IPS DF 19.7 (cell line): ENCODE measurements around the gene P3H3.
"Not testable (repeated sequence)": the region's sequence is repeated elsewhere in the genome, so short reads cannot be mapped to it uniquely, and the experiment has no call there.

Experiments
- DNase-seq: peaks from one replicate; pipeline ENCODE4 v3.0.0-alpha.2; 2013; ENCODE audit warnings: low read depth, low spot score

P3H3 gene

DNA sequence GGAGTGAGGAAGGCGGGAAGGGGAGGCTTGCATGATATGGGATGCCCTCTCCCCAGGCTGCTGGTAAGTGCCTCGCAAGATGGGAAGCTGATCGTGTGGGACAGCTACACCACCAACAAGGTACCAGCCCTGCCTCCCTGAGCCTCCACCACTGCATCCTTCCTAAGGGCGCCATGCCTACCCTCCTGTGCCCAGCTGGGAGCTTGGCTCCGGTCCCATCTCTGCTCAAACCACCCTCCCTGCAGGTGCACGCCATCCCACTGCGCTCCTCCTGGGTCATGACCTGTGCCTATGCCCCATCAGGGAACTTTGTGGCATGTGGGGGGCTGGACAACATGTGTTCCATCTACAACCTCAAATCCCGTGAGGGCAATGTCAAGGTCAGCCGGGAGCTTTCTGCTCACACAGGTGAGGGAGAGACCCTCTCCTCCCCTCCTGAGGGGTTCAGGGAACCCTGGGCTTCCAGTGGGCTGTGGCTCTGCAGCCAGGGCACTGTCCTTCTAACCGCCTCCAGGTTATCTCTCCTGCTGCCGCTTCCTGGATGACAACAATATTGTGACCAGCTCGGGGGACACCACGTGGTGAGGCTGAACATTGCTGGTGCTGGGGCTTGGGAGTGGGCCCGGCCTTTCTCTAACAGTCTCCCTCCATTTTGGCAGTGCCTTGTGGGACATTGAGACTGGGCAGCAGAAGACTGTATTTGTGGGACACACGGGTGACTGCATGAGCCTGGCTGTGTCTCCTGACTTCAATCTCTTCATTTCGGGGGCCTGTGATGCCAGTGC lies 15.1 kb downstream of the P3H3 start:
- DNase-seq: no peak

DNA sequence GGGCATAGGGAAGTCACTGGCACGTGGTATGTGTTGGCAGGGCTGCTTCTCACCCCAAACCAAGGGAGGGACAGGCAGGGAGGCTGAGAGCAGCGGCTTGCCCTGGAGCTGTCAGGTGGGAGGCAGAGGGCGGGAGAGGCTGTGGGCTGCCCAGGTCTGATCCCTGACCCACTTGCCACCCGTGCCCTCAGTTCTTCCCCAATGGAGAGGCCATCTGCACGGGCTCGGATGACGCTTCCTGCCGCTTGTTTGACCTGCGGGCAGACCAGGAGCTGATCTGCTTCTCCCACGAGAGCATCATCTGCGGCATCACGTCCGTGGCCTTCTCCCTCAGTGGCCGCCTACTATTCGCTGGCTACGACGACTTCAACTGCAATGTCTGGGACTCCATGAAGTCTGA lies 17.2 kb downstream of the P3H3 start:
- DNase-seq: no peak

DNA sequence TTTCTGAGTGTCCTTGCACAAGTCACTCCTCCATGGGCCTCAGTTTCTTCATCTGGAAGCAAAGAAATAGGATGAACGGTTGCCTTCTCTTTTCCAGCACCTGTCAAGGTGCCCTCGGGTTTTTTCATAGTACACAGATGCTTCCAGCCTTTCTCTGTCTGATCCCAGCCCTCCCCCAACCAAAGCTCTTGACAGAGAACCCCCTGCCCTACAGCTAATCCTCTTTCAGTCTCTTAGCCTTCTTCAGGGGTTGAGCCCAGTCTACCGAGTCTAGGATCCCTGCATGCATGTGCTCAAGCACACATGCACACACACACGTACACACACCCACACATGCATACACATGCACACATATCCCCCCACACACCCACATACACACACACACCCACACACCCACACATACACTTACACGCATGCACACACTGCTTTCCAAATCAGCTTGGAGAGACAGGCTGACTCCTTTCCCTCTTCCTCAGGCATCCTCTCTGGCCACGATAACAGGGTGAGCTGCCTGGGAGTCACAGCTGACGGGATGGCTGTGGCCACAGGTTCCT lies 18.2 kb downstream of the P3H3 start:
- DNase-seq: no peak

DNA sequence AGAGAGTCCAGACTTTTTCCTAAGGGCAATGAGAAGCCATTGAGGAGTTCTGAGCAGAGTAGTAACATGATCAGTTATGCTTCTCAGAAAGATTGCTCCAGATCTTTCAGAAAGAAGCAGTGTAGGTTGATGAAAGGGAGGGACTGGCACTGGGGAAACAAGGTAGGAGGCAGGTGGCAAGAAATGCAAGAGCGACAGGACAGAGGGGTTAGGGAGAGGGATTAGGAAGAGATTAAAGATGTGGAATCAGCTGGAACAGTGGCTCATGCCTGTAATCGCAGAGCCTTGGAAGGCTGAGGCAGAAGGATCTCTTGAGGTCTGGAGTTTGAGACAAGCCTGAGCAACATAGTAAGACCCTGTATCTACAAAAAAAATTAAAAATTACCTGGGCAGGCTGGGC lies 19.5 kb downstream of the P3H3 start:
- no peak for DNase-seq

DNA sequence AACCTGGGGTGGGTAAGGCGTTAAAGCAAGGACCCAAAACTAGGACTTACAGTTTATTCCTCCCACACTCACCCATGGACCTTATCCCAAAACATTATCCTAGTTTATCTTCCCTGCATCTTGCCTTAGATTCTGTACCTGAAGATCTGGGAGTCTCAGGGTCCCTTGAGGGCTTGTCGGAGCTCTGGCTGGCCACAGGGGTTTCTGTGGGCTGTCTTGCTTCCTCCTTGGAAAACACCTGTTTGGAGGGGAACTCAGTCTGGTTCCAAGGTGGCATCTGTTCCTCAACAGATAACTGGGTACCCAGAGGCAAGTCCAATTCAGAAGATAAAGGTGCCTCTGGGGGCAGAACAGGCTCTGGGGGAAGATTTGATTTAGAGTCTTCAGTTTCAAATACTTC lies 21.2 kb downstream of the P3H3 start:
- DNase-seq: no peak

DNA sequence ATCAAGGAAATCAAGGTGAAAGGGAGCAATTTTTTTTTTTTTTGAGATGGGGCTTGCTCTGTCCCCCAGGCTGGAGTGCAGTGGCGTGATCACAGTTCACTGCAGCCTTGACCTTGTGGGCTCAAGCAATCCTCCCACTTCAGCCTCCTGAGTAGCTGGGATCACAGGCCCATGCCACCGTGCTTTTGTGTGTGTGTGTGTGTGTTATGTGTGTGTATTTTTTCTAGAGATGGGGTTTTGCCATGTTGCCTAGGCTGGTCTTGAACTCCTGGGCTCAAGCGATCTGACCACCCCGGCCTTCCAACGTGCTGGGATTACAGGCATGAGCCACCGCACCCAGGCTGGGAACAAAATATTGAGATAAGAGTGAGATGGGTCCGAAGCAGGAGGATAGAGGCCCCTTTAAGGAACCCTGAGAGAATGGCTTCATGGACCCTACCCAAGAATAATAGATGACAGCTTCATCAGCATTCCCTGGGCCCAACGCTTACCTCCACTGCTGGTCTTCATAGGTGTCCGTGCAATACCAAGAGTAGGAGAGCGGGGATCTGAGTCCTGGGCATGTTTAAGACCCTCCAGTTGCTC lies 21.9 kb downstream of the P3H3 start:
- no peak for DNase-seq

DNA sequence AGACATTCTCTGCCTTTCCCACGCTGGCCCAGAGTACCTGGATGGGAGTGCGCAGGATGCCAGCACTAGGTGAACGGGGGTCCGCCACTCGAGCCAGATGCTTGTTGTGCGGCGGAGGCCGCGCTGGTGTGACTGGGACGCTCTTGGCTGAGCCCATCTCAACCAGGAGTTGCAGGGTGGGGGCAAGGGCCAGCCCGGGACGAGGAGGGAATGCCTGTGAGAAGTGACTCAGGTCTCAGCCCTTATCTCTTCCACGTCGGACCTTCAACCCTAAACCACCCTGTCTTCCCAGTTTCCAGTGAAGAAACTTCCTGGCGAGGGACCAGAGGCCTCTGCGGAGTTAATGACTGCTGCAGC lies 22.6 kb downstream of the P3H3 start:
- DNase-seq: no peak

DNA sequence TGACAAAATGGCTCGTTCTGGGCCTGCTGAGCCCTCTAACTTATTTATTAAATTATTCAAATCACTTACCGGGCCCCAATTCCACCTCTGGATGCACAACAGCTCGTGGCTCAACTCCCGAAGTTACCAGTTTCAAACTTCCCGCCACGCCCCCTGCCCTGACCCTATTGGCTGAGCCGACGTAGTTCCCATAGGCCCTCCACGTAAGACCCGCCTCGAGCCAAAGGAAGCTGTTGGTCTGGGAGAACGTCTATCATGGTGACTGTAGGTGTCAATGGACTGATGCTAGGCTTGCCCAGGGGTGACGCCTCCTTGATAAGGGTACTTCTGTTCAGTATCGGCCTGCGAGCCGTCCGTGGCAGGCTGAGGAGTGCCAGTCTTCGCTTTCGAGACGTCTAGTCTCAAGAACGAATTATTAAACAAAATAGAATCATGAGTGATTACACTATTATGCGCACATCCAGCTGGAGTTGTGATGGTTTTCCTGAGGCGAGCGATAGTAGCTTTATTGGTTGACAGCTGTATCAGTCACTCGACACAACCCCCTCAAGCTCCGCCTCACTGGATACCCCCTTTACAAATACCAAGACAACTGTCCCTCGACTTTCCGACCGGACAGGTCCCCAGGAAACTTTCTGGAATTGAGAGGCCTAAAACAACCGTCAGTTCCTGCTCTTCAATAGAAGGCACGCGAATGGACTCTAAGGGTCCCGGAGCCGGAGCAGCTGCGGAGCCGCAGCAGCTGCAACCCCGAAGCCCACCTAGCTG lies 23.1 kb downstream of the P3H3 start, which contains the start of gene CDCA3:
Gene CDCA3 (minus strand): TSS at position 134 of the 768 bp plus-strand sequence. CDS start 334 bp downstream, outside the sequence.
- peak; percentile 98 for DNase-seq

DNA sequence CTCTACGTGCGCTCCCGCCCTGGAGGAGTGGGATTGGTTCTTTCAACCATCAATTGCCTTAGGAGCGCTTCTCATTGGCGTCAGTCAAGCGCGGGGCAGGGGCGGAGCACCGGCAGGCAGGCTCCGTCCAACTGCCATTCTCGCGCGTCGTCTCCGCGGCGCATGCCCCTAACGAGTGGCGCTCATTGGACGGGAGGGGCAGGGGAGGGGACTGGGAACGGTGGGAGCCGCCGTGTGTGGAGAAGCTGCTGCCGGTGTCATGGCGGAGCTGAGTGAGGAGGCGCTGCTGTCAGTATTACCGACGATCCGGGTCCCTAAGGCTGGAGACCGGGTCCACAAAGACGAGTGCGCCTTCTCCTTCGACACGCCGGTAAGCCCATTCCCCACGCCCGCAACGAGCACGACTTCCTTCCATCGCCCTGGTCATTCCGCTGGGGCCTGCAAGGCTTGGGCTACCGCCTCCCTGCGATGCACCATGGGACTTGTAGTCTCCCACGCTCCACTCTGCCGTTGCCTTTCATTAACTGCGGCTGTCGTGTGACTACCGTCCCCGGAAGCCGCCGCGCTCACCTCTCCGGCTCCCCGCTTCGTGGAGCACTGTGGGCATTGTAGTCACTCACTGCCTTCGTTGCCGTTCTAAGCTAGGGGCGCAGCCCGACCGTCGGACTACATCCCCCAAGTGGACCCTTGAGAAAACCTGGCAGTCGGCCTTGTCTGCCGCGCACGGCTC lies 23.9 kb downstream of the P3H3 start, which contains the start of gene USP5:
Gene USP5 (plus strand): TSS at position 230 of the 730 bp plus-strand sequence. CDS start 30 bp downstream, at position 260.
- DNase-seq: peak; percentile 100

DNA sequence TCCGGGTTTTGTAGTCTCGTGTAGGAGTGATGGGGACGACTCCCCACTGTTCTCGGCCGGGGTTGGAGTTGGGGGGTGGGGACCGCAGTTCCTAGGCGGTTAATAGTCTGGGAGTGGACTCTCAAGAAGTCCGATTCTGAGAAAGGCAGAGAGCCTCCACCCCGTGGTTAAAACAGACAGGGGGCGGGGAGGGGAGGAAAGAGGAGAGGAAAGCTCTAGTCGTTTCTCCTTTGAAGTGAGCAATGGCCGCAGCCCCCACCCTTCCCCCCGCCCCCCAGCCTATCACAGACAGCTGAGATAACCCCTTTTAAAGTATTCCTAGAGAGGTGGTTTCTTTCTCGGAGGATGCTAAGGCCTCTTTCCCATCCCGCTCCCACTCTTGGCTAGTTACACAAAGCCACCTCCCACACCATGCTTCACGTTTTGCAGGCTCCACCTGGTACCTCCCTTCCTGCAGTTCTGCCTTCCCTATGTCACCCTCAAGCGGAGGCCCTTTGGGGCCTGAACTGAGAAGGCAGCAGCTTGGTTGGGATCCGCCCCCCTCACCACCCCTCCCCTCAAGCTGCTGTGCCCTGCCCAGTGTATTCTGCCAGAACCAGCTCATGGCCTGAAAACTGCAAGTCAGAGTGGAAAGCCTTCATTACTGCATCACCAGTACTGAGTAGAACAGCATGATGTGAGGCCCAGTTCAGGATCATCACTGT lies 24.6 kb downstream of the P3H3 start:
- no peak for DNase-seq

DNA sequence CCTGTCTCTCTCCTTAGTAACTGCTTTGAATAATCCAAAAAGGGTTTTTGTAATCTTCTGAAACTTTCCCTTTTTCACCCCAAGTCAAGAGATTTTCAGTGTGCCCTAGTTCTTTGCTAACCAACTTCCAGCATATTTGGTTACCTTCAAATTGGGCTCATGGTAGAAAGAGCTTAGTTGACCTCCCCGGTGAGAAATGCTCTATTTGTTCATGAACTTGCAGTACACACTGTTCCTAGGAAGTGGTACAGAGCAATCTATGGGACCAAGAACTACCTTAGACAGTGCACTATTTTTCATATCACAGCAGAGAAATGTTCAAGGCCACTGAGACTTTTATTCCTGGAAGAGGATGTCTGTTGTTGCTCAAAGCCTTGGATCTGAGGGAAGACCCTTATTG lies 25.4 kb downstream of the P3H3 start:
- no peak for DNase-seq

DNA sequence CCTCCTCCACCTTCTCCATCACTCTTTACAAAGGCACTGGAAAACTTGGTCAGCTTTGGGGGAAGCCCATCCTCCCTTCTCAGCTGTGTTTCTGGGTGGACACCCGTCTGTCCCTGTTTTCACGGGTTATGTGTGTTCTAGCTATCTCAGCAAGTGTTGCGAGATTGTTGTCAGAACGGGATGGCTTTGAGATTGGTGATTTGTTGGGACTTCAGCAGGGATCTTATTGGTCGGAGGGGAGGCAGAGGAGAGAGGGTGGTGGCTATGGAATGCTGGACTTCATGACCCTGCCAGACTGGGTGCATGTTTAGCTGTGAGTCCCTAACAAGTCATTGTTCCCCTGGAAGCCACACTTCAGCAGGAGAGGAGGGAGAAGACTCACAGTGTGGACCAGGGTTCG lies 25.8 kb downstream of the P3H3 start:
- no peak for DNase-seq

DNA sequence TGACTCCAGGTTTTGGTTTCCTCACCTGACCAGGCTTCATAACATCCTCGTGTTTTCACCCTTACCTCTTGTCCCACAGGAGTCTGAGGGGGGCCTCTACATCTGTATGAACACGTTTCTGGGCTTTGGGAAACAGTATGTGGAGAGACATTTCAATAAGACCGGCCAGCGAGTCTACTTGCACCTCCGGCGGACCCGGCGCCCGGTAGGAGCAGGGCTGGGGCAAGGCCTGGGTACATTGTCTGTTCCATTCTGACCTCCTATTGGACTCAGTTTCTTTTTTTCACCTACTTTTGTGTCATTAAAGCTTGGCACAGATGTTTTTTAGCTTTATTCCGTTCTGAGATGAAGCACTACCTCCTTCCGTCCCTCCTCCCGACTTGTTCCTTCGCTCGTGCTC lies 27.1 kb downstream of the P3H3 start:
- DNase-seq: no peak

DNA sequence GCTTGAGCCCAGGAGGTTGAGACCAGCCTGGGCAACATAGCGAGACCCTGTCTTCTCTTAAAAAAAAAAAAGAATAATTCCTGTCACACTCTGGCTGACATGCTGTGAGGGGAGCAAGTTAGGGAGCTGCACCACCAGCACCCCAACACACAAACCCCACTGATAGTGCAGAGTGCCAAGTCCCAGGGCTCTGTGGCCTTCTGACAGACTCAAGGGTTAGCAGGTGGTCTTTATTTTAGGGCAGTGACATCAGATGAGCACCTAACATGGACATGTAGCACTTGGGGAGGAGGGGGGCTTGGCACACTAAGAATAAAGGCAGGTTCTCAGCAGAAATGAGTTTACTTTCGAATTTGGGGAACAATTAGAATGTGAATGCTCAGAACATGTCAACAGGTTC lies 30.6 kb downstream of the P3H3 start:
- no peak for DNase-seq

DNA sequence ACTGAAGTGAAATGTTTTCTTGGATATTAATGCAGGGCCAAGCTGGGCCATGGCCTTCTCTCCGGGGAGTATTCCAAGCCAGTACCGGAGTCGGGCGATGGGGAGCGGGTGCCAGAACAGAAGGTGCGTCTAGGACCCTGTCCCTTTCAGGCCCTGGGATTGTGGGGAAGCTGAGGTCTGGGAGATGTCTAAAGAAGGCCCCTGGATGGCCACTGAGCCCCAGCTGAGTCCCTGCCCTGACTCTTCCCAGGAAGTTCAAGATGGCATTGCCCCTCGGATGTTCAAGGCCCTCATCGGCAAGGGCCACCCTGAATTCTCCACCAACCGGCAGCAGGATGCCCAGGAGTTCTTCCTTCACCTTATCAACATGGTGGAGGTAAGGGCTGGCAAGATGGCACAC lies 31.9 kb downstream of the P3H3 start:
- DNase-seq: no peak

DNA sequence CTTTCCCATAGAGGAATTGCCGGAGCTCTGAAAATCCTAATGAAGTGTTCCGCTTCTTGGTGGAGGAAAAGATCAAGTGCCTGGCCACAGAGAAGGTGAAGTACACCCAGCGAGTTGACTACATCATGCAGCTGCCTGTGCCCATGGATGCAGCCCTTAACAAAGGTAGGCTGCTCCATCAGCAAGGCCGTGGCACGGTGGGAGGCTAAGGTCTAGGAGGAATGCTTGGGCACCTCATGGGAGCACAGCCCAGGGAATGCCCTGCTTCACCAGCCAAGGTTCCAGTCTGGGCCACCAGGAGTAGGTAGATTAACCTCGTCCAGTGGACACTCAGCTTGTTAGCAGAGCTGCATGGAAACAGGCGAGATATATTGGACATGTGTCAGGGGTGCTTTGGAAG lies 32.7 kb downstream of the P3H3 start:
- no peak for DNase-seq

DNA sequence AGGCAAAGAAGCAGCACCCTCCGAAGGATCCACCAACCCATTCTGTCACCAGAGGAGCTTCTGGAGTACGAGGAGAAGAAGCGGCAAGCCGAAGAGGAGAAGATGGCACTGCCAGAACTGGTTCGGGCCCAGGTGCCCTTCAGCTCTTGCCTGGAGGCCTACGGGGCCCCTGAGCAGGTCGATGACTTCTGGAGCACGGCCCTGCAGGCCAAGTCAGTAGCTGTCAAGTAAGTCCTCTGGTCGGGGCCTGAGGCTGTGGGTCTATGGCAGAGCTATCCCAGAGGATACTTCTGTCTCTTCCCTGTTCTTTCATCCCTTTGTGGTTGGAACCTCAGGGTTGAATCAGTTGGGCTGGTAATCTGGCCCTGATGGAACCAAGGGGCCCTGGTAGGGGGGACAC lies 33.2 kb downstream of the P3H3 start:
- no peak for DNase-seq

DNA sequence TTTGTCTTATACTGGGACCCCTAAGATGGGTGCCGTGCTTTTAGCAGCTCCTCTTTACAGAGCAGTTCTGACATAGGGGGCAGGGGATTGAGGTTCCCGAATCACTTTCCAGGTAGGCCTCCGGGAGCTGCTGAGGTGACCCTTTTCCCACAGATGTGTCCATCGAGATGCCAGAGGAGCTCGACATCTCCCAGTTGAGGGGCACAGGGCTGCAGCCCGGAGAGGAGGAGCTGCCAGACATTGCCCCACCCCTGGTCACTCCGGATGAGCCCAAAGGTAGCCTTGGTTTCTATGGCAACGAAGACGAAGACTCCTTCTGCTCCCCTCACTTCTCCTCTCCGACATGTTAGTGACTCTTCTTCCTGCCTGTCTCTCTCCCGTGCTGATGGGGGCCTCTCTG lies 34.8 kb downstream of the P3H3 start:
- DNase-seq: no peak

DNA sequence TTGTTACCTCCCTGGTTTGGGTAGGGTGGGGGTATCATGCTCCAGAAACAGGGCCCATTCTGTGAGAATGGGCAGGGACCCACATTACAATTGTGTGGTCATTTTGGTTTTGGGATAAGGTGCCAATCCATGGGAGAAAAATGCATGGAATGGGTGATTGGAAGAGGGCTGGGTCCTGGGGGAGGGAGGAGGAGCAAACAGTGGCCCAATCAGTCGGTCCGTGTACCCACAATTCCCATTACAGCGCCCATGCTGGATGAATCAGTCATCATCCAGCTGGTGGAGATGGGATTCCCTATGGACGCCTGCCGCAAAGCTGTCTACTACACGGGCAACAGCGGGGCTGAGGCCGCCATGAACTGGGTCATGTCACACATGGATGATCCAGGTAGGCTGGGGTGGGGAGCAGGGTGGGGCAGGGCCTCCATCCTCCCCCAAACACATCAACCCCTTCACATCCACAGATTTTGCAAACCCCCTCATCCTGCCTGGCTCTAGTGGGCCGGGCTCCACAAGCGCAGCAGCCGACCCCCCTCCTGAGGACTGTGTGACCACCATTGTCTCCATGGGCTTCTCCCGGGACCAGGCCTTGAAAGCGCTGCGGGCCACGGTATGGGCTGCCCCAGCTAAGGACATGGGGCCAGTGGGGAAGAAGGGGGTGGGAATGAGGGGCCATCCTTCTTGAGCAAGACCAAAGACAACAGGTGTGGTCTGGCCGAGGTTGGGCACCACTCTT lies 35.5 kb downstream of the P3H3 start:
- DNase-seq: no peak

DNA sequence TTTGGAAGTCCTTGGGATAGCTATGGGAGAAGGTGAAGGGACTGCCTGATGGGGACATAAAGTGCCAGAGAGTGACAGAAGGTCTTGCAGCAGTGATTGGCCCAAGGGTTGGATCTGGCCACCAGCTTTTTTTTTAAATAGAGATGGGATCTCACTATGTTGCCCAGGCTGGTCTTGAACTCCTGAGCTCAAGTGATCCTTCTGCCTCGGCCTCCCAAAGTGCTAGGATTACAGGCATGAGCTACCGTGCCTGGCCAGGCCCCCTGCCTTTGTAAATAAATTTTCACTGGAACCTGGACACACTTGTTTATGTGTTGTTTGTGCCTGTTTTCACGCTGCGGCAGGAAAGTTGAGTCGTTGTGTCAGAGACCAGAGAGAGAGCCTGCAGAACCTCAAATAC lies 37.1 kb downstream of the P3H3 start:
- not testable (repeated sequence) for DNase-seq
